Stimulated activated CD8-positive, alpha-beta memory T cell treated with anti-CD3 and anti-CD28 coated beads, Interleukin-7, amount 100 ng/mL, for 4 hours (primary cell): ENCODE results near the gene TERB2.
A peak's percentile ranks its signal among the peaks of the same experiment; 100 is the strongest.
"Not testable (repeated sequence)": the region's sequence is repeated elsewhere in the genome, so short reads cannot be mapped to it uniquely, and the experiment has no call there.

ENCODE experiments used
- DNase-seq, 2 donors: peaks; one replicate each; pipeline ENCODE4 v3.0.0-alpha.2; 2020; ENCODE audit warnings: low read depth in 2 of 2

Gene TERB2

DNA sequence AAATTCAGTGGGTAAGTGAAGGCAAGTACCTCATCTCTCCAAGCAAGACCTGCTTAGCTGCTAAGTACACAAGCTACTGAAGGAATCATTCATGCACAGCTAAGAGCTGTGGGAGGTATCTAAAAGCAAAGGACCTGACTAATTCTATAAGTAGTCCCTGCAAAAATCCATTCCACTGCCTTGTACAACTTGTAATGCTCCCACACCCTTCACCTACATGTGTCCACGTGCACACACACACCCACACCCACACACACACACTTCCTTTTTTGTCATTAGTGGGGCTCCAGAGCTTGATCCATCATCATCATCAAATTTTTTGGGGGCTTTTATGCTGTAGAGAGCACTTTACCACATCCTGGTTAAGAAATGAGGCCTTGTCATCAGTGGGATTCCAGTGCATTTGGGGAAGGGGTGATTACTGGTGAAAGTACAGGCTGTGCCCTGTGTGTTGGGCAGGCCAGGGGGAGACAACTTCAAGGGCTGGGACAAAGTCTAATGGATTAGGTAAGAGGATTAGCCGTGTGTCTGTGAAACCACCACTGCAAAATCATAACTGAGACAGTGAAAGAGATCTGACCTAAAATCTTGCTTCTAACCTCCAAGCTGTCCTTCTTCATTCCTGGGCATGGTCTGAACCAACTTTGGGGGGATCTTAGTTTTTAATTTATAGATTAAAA is 47.4 kb downstream of the TERB2 start:
- not testable (repeated sequence) for DNase-seq

DNA sequence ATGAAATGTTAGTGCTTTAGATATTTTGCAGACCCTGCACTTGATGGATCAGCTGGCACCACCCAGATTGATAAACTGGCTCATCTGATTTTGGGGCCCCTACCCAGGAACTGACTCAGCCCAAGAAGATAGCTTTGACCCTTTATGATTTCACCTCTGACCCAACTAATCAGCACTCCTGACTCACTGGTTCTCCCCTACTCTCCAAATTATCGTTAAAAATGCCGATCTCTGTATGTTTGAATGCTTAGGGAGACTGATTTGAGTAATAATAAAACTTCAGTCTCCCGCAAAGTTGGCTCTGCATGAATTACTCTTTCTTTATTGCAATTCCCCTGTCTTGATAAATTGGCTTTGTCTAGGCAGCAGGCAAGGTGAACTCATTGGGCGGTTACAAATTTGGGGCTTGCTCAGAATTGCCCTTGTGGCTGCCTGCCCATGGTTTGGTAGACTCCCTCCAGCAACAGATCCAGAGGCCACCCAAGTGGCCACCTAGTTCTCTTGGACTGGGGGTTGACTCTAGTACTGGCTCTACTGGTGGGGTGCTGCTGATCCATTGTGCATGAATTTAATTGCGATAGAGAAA is 48.2 kb downstream of the TERB2 start:
- DNase-seq: not testable (repeated sequence)

DNA sequence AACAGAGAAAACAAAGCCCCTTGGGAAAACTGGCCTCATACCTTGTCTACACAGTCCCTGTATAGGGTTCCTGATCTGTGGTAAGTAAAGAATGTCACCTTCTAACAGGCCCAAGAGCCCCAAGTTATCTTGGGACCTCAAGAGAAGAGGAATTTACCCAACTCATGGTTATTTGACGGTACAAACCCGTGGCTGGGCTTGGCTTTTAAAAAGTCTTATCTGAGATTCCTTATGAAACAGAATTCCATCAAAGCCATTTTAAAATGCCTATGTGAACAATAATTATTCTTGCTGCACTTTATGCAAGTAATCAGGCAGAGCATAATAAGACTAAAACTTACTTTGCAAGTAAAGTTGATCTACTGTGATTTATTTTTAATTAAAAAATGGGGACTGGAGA is 52.6 kb downstream of the TERB2 start:
- DNase-seq: no peak

DNA sequence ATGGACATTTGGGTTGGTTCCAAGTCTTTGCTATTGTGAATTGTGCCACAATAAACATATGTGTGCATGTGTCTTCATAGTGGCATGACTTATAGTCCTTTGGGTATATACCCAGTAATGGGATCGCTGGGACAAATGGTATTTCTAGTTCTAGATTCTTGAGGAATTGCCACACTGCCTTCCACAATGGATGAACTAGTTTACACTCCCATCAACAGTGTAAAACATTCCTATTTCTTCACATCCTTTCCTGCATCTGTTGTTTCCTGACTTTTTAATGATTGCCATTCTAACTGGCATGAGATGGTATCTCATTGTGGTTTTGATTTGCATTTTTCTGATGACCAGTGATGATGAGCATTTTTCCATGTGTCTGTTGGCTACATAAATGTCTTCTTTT is 58.6 kb downstream of the TERB2 start:
- DNase-seq: not testable (repeated sequence)

DNA sequence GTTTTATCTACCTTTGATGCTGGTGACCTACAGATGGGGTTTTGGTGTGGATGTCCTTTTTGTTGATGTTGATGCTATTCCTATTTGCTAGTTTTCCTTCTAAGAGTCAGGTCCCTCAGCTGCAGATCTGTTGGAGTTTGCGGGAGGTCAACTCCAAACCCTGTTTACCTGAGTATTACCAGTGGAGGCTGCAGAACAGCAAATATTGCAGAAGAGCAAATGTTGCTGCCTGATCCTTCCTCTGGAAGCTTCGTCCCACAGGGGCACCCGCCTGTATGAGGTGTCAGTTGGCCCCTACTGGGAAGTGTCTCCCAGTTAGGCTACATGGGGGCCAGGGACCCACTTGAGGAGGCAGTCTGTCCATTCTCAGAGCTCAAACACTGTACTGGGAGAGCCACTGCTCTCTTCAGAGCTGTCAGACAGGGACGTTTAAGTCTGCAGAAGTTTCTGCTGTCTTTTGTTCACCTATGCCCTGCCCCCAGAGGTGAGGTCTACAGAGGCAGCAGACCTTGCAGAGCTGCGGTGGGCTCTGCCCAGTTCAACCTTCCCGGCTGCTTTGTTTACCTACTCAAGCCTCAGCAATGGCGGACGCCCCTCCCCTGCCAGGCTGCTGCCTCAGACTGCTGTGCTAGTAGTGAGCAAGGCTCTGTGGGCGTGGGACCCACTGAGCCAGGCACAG is 63.9 kb downstream of the TERB2 start:
- DNase-seq: not testable (repeated sequence)

DNA sequence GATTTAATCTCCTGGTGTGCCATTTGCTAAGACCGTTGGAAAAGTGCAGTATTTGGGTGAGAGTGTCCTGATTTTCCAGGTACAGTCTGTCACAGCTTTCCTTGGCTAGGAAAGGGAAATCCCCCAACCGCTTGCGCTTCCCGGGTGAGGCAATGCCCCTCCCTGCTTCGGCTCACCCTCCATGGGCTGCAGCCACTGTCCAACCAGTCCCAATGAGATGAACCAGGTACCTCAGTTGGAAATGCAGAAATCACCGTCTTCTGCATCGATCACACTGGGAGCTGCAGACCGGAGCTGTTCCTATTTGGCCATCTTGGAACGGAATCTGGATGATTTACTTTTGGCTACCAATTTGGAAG is 64.4 kb downstream of the TERB2 start:
- DNase-seq: not testable (repeated sequence)

DNA sequence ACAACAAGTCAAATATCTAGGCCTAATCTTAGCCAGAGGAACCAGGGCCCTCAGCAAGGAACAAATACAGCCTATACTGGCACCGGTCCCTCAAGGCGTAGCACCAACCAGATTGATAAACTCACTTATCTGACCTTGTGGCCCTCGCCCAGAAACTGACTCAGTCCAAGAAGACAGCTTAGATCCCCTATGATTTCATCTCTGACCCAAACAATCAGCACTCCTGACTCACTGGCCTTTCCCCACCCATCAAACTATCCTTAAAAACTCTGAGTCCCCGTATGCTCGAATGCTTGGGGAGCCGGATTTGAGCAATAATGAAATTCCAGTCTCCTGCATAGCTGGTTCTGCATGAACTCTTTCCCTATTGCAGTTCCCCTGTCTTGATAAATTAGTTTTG is 64.9 kb downstream of the TERB2 start:
- DNase-seq: no peak

DNA sequence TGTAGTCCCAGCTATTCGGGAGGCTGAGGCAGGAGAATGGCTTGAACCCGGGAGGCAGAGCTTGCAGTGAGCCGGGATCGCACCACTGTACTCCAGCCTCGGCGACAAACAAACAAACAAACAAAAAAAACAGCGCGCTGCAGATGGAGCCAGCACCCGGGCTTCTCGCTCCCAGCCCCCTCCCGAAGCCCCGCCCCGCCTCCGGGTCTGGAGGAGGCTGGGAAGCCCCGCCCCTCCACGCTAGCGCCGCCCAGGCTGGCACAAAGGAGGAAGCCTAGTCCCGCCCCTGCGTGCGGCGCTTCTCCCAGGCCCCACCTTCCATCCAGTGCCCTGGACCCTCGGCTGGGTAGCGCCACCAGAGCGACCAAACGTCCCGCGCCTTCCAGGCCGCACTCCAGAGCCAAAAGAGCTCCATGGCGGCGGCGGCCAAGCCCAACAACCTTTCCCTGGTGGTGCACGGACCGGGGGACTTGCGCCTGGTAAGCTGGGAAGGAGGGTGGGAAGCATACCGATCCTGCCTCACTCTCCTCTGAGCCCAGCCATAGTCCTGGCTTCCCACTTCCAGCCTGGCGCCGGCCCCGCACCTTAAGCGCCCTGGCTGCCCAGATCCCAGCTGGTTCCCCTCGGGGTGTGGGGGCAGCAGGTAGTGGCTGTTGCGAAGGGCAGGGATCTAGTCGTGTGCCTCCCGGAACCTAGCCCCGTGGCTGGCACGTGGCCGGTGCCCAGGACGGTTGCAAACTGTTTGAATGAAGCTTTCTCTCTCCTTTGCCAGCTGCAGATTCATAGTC is 66.6 kb downstream of the TERB2 start, which contains the start of gene SORD:
Gene SORD (plus strand): TSS at position 325 of the 788 bp plus-strand sequence. CDS start 89 bp downstream, at position 414.
- DNase-seq: peak; percentile 76 to 88

DNA sequence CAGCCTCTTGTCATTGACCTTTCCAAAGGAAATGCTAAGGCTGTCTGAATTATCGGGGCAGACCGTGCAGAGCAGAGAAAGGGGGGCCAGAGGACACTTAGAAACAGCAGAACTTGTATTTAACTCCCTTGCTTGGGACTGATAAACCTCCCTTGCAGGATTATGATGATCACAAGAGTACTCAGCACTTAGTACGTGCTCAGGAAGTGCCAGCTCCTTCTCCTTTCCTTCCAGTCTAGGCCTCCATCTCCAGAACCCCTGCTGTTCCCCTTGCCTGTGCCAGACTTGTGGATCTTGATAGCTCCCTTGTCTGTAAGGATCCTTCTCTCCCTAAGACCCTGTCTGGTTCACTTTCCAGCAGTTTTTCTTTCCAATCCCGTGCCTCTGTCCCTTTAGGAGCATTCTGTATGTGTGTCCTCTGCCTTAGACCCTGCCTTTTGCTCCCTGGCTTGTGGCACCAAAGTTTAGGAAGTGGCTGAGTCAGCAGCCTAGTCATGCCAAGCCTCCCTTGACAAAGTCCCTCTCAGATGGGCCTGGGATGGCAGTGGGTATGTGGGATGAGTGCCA is 67.3 kb downstream of the TERB2 start:
- DNase-seq: no peak

DNA sequence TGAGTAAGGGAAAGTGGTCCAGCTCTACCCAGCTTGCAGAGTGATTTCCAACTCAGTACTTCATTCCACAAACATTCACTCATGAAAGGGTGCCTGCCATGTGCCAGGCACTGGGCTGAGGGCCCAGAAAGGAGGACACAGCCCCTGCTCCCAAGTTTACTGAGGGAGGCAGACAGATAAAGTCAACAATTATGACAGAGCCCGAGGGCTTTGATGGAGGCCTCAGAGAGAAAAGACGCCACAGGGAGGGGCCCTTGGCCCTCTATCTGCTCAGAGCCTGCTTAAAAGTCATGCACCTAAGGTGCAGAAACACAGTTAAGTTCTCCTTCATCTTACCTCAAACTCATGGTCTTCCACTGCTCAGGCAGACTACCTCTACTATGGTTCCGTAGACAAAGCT is 68.2 kb downstream of the TERB2 start:
- DNase-seq: not testable (repeated sequence)

DNA sequence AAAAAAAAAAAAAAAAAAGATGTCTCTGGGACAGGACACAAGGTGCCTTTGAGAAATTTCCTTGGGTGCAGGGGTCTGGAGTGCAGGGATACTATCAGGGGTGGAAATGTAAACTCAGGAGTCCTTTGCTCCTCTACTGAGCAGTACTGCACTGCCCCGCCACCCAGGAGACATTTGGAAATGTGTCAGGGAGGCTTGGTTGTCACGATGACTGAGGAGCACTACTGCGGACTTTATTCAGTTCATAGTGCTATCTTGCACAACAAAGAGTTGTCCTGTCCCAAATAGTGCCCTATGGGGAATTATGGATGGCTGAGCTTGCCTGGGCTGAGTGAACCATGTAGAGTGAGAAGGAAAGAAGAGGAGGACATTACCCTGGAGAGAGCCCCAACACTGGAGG is 69.1 kb downstream of the TERB2 start:
- DNase-seq: not testable (repeated sequence)

DNA sequence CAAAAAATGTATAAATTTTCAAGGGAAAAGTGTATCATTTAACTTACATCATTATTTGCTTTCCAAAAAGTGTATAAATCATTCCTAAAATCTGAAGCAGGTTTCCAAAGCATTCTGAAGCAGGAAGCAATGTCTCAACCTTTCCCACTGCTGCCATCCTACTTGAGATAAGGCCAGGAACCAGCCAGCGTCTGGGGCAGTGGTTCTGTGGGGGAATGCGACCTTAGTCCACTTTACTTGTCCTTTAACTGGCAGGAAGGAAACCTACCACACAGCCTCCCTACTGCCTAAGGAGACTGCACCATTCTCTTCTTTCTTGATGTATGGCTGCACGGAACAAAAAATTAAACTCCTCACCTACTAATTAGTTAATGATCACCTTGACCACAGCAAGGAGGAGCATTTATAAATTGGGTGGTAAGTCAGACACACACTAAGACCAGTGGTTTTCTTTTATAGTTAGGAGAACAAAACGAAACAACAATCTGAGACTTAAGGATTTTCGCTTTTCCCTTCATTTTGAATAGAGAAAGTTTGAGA is 70.2 kb downstream of the TERB2 start:
- no peak for DNase-seq

DNA sequence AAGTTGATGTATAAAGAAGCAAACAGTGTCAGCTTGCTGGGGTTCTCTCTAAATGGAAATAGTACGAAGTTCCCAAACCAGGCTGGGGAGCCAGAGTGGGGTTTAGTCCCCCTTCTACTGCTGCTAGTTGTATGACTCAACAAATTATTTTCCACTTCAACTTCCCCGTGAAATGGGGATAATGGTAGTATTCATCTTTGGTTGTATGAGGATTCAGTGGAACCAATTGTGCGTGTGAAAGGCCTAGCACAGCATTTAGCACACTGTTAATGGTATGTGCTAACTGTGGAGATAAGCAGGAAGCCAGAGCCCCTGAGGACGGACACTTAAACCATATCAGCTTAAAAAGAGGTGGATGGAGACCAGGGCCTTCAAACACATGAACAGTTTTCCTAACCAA is 70.7 kb downstream of the TERB2 start:
- no peak for DNase-seq
